Stimulated activated CD4-positive, alpha-beta T cell treated with anti-CD3 and anti-CD28 coated beads, Interleukin-12 subunit alpha, Interleukin-12 subunit beta, amount 100 ng/mL, for 4 hours (primary cell): ENCODE measurements around the gene ZNF593.

Experiments
- DNase-seq: peaks from one replicate; pipeline ENCODE4 v3.0.0-alpha.2; 2020

ZNF593 gene

GRCh38 chr1:26153966-26154532 lies 15.7 kb upstream of the ZNF593 start:
- no peak for DNase-seq

GRCh38 chr1:26154750-26155149 lies 15.0 kb upstream of the ZNF593 start:
- no peak for DNase-seq

- DNase-seq = no peak
Observed at GRCh38 chr1:26155370-26156284, 14.1 kb upstream of the ZNF593 start.

GRCh38 chr1:26156285-26157038 lies 13.2 kb upstream of the ZNF593 start:
- DNase-seq = no peak

- DNase-seq = no peak
Observed at GRCh38 chr1:26158271-26158907, 11.3 kb upstream of the ZNF593 start.

- DNase-seq = no peak
Observed at GRCh38 chr1:26158908-26159742, 10.6 kb upstream of the ZNF593 start, which contains the start of gene FAM110D. Gene FAM110D, plus strand, starts transcription at chr1:26159079. Its CDS starts 2,213 bp downstream, at chr1:26161292.

GRCh38 chr1:26159743-26160039 lies 10.0 kb upstream of the ZNF593 start:
- no peak for DNase-seq

- no peak for DNase-seq
Observed at GRCh38 chr1:26160527-26161414, 8.9 kb upstream of the ZNF593 start.

GRCh38 chr1:26161415-26162219 lies 8.1 kb upstream of the ZNF593 start:
- peak; percentile 48 for DNase-seq

- DNase-seq = no peak
Observed at GRCh38 chr1:26162220-26162709, 7.4 kb upstream of the ZNF593 start.

- DNase-seq = no peak
Observed at GRCh38 chr1:26163684-26164035, 6.0 kb upstream of the ZNF593 start.

GRCh38 chr1:26164036-26164860 lies 5.5 kb upstream of the ZNF593 start:
- DNase-seq = peak; percentile 64

- DNase-seq = no peak
Observed at GRCh38 chr1:26164861-26165842, 4.6 kb upstream of the ZNF593 start.

GRCh38 chr1:26166719-26167281 lies 2.9 kb upstream of the ZNF593 start:
- no peak for DNase-seq

- DNase-seq = no peak
Observed at GRCh38 chr1:26168410-26169197, 1.1 kb upstream of the ZNF593 start, which contains the start of gene C1orf232. Gene C1orf232, minus strand, starts transcription at chr1:26168963. Its CDS starts 464 bp downstream, at chr1:26168499.

GRCh38 chr1:26169198-26169554 lies 532 bp upstream of the ZNF593 start:
- DNase-seq = no peak

- no peak for DNase-seq
Observed at GRCh38 chr1:26170472-26170821, 739 bp downstream of the ZNF593 start.
